Measurements from ENCODE around the gene NAT8.

DNA sequence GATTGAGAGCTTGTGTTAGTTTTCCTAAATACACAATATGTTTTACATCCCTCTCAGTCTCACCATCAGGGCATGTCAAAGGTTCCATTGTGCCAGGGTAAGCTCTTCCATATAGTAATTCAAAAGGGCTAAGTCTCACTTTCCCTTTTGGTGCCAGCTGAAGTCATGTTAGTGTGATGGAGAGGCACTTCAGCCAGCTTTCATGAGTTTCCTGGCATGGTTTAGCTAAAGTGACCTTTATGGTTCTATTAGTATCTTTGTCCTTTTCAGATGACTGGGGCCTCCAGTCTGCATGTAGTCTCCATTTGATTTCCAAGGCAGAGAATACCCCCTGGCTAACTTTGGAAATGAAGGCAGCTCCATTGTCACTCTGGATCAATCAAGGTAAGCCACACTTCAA, 27.2 kb downstream of the NAT8 start:
- TF ChIP-seq, protein P1, sequence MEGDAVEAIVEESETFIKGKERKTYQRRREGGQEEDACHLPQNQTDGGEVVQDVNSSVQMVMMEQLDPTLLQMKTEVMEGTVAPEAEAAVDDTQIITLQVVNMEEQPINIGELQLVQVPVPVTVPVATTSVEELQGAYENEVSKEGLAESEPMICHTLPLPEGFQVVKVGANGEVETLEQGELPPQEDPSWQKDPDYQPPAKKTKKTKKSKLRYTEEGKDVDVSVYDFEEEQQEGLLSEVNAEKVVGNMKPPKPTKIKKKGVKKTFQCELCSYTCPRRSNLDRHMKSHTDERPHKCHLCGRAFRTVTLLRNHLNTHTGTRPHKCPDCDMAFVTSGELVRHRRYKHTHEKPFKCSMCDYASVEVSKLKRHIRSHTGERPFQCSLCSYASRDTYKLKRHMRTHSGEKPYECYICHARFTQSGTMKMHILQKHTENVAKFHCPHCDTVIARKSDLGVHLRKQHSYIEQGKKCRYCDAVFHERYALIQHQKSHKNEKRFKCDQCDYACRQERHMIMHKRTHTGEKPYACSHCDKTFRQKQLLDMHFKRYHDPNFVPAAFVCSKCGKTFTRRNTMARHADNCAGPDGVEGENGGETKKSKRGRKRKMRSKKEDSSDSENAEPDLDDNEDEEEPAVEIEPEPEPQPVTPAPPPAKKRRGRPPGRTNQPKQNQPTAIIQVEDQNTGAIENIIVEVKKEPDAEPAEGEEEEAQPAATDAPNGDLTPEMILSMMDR (IDR thresholded peaks at IDR 0.05) = no peak
- no peak for TF ChIP-seq SIN3A (IDR thresholded peaks at IDR 0.05; ENCODE audit: borderline replicate concordance, insufficient read depth, low read depth, low read length)
- TF ChIP-seq, protein P2, sequence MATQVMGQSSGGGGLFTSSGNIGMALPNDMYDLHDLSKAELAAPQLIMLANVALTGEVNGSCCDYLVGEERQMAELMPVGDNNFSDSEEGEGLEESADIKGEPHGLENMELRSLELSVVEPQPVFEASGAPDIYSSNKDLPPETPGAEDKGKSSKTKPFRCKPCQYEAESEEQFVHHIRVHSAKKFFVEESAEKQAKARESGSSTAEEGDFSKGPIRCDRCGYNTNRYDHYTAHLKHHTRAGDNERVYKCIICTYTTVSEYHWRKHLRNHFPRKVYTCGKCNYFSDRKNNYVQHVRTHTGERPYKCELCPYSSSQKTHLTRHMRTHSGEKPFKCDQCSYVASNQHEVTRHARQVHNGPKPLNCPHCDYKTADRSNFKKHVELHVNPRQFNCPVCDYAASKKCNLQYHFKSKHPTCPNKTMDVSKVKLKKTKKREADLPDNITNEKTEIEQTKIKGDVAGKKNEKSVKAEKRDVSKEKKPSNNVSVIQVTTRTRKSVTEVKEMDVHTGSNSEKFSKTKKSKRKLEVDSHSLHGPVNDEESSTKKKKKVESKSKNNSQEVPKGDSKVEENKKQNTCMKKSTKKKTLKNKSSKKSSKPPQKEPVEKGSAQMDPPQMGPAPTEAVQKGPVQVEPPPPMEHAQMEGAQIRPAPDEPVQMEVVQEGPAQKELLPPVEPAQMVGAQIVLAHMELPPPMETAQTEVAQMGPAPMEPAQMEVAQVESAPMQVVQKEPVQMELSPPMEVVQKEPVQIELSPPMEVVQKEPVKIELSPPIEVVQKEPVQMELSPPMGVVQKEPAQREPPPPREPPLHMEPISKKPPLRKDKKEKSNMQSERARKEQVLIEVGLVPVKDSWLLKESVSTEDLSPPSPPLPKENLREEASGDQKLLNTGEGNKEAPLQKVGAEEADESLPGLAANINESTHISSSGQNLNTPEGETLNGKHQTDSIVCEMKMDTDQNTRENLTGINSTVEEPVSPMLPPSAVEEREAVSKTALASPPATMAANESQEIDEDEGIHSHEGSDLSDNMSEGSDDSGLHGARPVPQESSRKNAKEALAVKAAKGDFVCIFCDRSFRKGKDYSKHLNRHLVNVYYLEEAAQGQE (IDR thresholded peaks at IDR 0.05; ENCODE audit: insufficient read depth in 1 of 2, low read depth in 2 of 2, low read length in 1 of 2) = no peak
- no peak for TF ChIP-seq POLR2AphosphoS5 (IDR thresholded peaks at IDR 0.05; ENCODE audit: low read depth, low read length)
- no peak for TF ChIP-seq TCF7L2 (IDR thresholded peaks at IDR 0.05; ENCODE audit: low read depth, low read length)
